ENCODE measurements around the gene UFC1. TPM values are rescaled to one million over a fixed set of nuclear protein-coding genes. Genes with fewer than 3 reads are reported as not detected.
A peak's percentile ranks its signal among the peaks of the same experiment; 100 is the strongest.

Gene UFC1
- total RNA-seq, 4 donors from 2014 or later, result 60.5 to 83.7 (median 72.8) TPM

DNA sequence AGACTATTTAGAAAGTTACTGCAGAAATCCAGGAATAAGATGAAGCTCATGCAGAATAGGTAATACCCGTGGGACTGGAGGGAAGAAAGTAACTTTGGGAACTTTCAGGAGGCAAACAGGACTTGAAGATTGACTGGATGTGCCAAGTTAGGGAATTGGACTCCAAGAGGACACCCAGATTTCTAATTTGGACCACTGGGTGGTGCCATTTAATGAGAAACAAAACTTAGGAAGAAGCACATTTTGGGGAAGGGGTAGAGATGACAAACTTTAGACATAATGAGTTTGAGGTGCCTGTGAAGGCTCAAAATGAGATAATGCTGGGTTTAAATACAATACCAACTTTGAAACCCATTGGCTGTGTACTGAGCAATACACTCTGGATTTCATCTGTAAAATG lies 26.9 kb downstream of the UFC1 start:
- H3K27me3 ChIP-seq, result no peaks in the 10 kb centered on the region
- WGBS, 2 donors (ENCODE audit: low coverage in 1 of 2), result 44 to 78% methylated on average over 1 of the region's 1 CpG
- H3K4me1 ChIP-seq, result peaks cover 5 to 37% (median 15%) of the 10 kb centered on the region in 3 donors
- H3K36me3 ChIP-seq, result peaks cover 0 to 4% of the 10 kb centered on the region in 2 donors
- H3K27ac ChIP-seq, result no peak overlapping the region
- TF ChIP-seq POLR2AphosphoS5 (IDR thresholded peaks at IDR 0.05) (no peak), EP300 (IDR thresholded peaks at IDR 0.05) (no peak)
- TF ChIP-seq, protein P1, sequence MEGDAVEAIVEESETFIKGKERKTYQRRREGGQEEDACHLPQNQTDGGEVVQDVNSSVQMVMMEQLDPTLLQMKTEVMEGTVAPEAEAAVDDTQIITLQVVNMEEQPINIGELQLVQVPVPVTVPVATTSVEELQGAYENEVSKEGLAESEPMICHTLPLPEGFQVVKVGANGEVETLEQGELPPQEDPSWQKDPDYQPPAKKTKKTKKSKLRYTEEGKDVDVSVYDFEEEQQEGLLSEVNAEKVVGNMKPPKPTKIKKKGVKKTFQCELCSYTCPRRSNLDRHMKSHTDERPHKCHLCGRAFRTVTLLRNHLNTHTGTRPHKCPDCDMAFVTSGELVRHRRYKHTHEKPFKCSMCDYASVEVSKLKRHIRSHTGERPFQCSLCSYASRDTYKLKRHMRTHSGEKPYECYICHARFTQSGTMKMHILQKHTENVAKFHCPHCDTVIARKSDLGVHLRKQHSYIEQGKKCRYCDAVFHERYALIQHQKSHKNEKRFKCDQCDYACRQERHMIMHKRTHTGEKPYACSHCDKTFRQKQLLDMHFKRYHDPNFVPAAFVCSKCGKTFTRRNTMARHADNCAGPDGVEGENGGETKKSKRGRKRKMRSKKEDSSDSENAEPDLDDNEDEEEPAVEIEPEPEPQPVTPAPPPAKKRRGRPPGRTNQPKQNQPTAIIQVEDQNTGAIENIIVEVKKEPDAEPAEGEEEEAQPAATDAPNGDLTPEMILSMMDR (IDR thresholded peaks at IDR 0.05), result peak in 1 of 4 experiments; percentile 15
- H3K9me3 ChIP-seq, result no peaks in the 10 kb centered on the region
- no peak overlapping the region for H3K4me3 ChIP-seq
- ATAC-seq, result no peak

DNA sequence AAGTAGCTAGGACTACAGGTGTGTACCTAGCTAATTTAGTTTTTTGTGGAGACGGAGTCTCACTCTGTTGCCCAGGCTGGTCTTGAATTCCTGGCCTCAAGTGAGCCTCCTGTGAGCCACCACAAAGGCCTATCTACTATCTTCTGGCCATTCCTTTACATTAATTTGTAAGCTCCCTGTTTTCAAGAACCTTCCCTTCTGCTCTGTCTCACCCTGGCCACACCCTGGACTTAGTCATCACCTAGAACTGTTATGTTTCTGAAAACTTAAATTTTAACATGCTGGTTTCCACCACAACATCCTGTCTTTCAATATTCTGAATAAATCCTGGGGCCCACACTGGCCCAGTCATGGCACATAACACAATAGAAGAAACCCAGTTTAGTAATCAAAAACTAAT lies 28.4 kb downstream of the UFC1 start:
- 100% methylated on average over 1 of the region's 1 CpG; no CpG with 5 or more reads in 1 of the 2 donors for WGBS, 2 donors (ENCODE audit: low coverage in 1 of 2)
- Histone ChIP-seq H3K27ac (peak overlapping the region in 2 of 4 donors; percentile 8 to 38), H3K9me3 (no peaks in the 10 kb centered on the region), H3K4me1 (peaks cover 0 to 25% (median 5%) of the 10 kb centered on the region in 3 donors), H3K27me3 (no peaks in the 10 kb centered on the region), H3K36me3 (no peaks in the 10 kb centered on the region), H3K4me3 (no peak overlapping the region)
- TF ChIP-seq POLR2A (IDR thresholded peaks at IDR 0.05) (no peak), EP300 (IDR thresholded peaks at IDR 0.05) (no peak), POLR2AphosphoS5 (IDR thresholded peaks at IDR 0.05) (no peak)
- TF ChIP-seq, protein P1 (IDR thresholded peaks at IDR 0.05), result no peak
- ATAC-seq, result no peak

DNA sequence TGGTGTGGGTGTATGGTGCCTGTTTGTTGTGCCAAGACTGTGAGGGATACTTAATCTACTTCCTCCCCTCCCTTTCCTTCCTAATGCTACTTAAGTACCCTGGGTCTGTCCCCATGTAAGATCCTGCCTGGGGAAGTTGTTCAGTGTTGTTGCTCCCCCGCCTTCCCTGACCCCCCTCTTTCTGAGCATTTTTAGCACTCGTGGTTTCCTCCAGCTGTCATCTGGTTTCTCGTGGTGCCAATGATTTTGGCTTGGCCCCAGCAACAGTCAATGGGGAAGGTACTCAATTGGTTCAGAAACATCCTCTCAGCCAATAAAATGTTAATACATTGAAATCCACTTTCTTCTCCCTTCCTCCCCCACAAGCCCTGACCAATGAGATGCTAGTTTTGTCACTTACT lies 31.5 kb downstream of the UFC1 start:
- Histone ChIP-seq H3K4me3 (no peak overlapping the region), H3K27ac (peak overlapping the region in 3 of 4 donors; percentile 55 to 78 (median 72)), H3K9me3 (no peaks in the 10 kb centered on the region), H3K27me3 (no peaks in the 10 kb centered on the region), H3K36me3 (no peaks in the 10 kb centered on the region), H3K4me1 (peaks cover 0 to 14% (median 0%) of the 10 kb centered on the region in 3 donors)
- no peak for TF ChIP-seq POLR2A (IDR thresholded peaks at IDR 0.05)
- 16 to 28% methylated on average over 3 of the region's 3 CpGs for WGBS, 2 donors (ENCODE audit: low coverage in 1 of 2)
- peak; percentile 88 for ATAC-seq

DNA sequence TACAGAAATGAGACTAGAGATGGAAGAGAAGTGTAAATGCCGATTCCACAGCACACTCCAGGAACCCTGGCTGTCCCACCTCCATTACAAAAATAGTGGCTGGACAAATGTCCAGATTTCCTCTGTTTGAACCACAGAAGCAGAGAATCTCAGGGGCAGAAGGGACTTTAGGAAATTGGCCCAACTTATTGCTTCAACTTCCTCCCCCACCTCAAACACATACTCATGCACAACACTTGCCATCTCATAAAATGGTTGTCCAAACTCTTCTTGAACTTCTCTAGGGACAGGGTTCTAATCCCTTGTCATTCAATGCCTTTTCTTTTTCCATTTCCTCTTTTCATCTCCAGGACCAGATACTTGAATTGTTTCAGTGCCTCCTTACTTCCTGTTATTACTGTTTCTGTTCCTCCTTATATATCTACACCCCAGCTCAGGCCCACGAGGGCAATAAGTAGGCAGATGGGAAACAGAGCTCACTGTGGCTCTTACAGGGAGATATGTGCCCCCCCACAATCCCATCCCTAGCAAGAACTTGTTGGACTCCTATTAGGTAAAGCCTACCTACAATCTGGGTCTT lies 32.0 kb downstream of the UFC1 start:
- Histone ChIP-seq H3K27ac (peak overlapping the region in 3 of 4 donors; percentile 55 to 78 (median 72)), H3K36me3 (peaks cover 0 to 2% of the 10 kb centered on the region in 2 donors), H3K27me3 (peaks cover 2% of the 10 kb centered on the region), H3K9me3 (no peaks in the 10 kb centered on the region), H3K4me3 (no peak overlapping the region), H3K4me1 (peaks cover 0 to 16% (median 0%) of the 10 kb centered on the region in 3 donors)
- no peak for TF ChIP-seq EP300 (IDR thresholded peaks at IDR 0.05)
- TF ChIP-seq POLR2A (IDR thresholded peaks at IDR 0.05), result no peak
- no peak for TF ChIP-seq POLR2AphosphoS5 (IDR thresholded peaks at IDR 0.05)
- TF ChIP-seq, protein P1 (IDR thresholded peaks at IDR 0.05), result no peak
- ATAC-seq, result peak; percentile 23
- 23 to 56% methylated on average over 1 to 2 of the region's 2 CpGs for WGBS, 2 donors (ENCODE audit: low coverage in 1 of 2)

DNA sequence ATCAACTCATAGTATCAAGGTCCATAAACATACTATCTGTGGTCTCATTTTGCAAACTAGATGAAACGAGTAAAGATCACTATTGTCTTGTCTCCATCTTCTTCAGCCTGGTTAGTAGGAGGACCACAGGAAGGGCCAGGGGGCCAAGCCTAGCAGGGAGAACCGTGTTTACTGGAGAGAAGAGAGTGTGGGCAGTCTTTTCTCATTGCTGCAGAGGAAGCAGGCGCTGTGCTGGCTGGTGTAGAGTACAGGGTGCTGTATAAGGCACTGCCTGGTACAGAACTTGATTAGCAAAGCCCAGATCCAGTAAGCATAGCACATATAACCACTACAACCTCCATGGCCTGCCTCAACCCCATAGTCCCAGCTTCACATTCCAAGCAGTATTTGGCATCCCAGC lies 33.5 kb downstream of the UFC1 start:
- Histone ChIP-seq H3K4me3 (no peak overlapping the region), H3K27ac (no peak overlapping the region), H3K27me3 (peaks cover 4% of the 10 kb centered on the region), H3K36me3 (peaks cover 0 to 16% of the 10 kb centered on the region in 2 donors), H3K4me1 (peaks cover 0 to 19% (median 0%) of the 10 kb centered on the region in 3 donors), H3K9me3 (no peaks in the 10 kb centered on the region)
- ATAC-seq, result no peak
- TF ChIP-seq, protein P1 (IDR thresholded peaks at IDR 0.05), result no peak
- TF ChIP-seq POLR2AphosphoS5 (IDR thresholded peaks at IDR 0.05) (no peak), EP300 (IDR thresholded peaks at IDR 0.05) (no peak), POLR2A (IDR thresholded peaks at IDR 0.05) (no peak)
- 66 to 76% methylated on average over 2 to 3 of the region's 3 CpGs for WGBS, 2 donors (ENCODE audit: low coverage in 1 of 2)

Data from gastroesophageal sphincter (tissue), 4 donors.